KBM-7 (cell line): ENCODE results near the gene MAP3K14.

Experiments used
- DNase-seq: peaks from one replicate; pipeline ENCODE4 v3.0.0-alpha.2; 2015
- in situ Hi-C: fragments of 300-500 bp; cut with MboI; formaldehyde crosslinking; loops from 2 replicates; pipeline ENCODE4 v1.14.3; 2020; ENCODE audit warnings: low sequenced_read_pairs, low pct_unique_long_range_greater_than_20kb, mixed read lengths

MAP3K14 gene

DNA sequence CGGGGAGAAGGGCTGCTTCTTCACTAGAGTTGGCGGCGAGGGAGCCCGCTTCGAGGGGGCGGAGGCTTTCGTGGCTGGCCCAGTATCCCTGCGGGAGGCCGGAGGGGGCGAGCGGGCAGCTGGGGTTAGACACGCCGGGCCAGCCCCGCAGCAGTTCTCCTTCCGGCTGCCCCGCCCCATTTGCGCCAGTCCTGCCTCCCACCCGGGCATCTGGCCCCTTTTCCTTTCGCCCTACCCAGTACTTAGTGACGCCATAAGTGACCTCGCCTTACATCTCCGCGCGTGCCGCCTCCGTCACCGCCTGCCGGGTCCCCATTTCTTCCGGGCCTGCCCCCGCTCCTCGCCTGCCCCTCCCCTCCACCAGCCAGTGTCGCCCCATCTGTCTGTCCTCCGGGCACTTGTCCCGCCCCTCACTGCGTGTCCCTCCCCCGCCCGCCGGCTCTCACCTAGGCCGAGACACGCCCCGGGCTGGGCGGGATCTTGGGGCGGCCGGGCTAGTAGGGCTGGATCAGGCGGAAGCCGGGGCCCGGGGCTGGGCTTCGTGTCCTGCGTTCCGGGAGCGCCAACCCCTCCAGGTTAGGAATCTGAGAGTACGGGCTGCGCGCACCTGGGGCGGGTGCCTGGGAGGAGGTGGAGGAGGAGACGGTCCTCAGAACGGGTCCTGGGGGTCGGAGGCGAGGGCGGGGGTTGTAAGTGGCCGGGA is 69.2 kb downstream of the MAP3K14 start:
- DNase-seq = peak; percentile 74
- in situ Hi-C loops = no loop called here

GRCh38 chr17:45246861-45247428 is 69.9 kb downstream of the MAP3K14 start:
- in situ Hi-C loops = no loop called here
- DNase-seq = peak; percentile 21

GRCh38 chr17:45246338-45246737 is 70.5 kb downstream of the MAP3K14 start:
- DNase-seq = no peak
- in situ Hi-C loops = no loop called here

- in situ Hi-C loops = no loop called here
Measured at GRCh38 chr17:45244725-45245656, 71.8 kb downstream of the MAP3K14 start.

DNA sequence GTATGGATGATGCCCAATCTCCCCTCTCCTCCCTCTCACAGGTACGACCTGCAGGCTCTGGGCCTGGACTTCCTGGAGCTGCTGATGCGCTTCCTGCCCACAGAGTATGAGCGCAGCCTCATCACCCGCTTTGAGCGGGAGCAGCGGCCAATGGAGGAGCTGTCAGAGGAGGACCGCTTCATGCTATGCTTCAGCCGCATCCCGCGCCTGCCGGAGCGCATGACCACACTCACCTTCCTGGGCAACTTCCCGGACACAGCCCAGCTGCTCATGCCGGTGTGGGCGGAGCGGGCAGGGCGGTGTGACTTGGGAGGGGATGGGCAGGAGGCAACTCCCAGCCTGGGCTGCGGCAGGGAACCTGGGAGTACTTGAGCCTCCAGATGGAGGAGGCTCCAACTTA is 73.1 kb downstream of the MAP3K14 start:
- in situ Hi-C loops = no loop called here
- DNase-seq = no peak

More at GRCh38 chr17:45244725-45245656, 71.8 kb downstream of the MAP3K14 start:
- no peak for DNase-seq

GRCh38 chr17:45242029-45242414 is 74.8 kb downstream of the MAP3K14 start:
- in situ Hi-C loops = no loop called here
- DNase-seq = no peak

- in situ Hi-C loops = no loop called here
- DNase-seq = no peak
Measured at GRCh38 chr17:45241328-45242028, 75.3 kb downstream of the MAP3K14 start.

- in situ Hi-C loops = no loop called here
- DNase-seq = no peak
Measured at GRCh38 chr17:45240905-45241327, 75.9 kb downstream of the MAP3K14 start.

GRCh38 chr17:45238155-45238774 is 78.6 kb downstream of the MAP3K14 start:
- in situ Hi-C loops = no loop called here

DNA sequence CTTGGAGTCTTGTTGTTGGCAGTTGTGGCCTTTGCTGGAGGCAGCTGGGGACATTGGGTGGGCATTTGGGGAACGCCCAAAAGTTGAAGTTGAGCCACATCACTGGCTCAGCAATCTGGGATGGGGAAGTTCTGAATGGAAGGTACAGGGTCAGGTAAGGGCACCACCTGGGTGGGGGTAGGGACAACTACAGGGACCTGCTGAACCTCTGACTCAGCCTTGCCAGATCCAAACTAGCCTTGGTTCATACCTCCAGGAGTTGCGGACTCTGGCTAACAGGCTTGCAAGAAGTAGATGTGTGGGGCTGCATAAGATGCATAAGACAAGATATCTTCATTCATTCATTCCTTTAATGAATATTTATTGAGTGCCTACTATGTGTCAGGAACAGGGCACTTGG is 79.1 kb downstream of the MAP3K14 start:
- in situ Hi-C loops = no loop called here
- no peak for DNase-seq

More at GRCh38 chr17:45238155-45238774, 78.6 kb downstream of the MAP3K14 start:
- DNase-seq = no peak

DNA sequence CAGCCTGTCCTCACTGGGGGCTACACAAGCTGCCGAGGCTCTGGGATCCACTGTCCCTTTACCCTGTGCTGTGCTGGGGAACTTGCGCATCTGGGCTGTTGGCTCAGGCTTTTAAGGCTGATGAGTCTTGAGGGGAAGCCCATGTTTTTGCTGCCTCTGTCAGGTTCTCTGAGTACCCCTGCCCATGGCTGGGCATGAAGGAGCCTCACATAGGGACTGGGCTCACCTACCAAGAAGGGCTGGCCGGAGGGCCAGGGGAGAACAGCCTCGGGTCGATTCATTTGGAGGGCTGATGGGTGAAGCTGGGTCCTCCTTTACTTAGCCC is 80.6 kb downstream of the MAP3K14 start:
- no peak for DNase-seq
- in situ Hi-C loops = no loop called here

DNA sequence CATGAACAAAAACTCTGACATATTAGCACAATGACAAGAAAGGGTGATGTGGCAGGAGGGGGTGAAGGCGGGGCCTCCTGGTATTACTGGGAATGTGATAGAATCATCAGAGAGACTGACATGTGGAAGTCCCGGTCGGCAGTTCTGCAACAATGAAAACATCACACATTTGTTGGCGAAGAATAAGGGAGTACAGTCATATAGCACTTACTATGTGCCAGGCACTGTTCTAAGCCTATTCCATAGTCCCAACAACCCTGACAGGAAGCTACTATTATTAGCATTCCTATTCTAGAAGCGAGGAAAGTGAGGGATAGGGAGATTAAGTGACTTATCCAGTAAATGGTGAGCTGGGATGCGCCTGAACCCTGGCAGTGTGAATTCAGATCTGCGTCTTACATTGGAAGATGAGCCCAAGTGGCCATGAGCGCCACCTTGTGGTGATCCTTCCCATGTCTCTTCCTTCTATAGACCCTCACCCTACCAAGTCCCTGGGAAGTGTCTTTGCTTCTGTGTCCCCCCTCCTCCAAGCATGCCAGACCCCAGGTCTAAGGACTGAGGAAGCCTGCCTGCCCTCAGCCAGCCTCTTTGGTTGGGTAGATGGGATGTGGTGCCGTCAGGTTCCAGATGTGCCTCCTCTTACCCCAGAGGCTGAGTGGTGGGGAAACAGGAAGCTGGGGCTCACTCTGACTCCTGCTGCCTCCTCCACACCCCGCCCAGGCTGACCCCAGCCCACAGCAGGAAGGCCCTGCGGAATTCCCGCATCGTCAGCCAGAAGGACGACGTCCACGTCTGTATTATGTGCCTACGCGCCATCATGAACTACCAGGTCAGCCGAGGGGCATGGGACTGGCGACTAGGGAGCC is 81.2 kb downstream of the MAP3K14 start:
- peak; percentile 89 for DNase-seq
- in situ Hi-C loops = no loop called here

- in situ Hi-C loops = no loop called here
- DNase-seq = peak; percentile 44
Measured at GRCh38 chr17:45234641-45235415, 82.0 kb downstream of the MAP3K14 start.

DNA sequence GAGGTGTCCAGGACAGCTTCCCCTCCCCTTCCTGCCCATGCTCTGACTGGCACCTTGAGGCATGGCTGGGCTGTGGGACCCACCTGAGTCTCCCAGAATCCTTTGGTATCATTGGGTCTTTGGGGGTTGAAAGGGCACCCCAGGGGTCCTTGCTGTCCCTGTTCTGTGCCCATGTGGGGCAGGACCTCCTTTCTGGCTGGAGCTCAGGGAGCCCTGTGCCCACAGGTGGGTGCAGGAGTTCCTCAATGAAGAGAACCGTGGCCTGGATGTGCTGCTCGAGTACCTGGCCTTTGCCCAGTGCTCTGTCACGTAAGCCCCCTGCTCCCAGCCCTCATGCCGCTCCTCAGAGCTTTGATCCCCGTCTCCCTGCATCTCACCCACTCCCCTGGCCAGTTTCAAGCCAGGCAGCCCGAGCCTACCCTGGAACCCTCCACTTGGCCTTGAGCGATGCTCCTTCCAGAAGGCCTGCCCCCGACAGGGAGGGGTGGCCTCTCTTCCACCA is 83.3 kb downstream of the MAP3K14 start:
- in situ Hi-C loops = no loop called here
- no peak for DNase-seq

- DNase-seq = no peak
- in situ Hi-C loops = no loop called here
Measured at GRCh38 chr17:45232514-45233422, 84.1 kb downstream of the MAP3K14 start.

- DNase-seq = no peak
- in situ Hi-C loops = no loop called here
Measured at GRCh38 chr17:45231481-45232116, 85.2 kb downstream of the MAP3K14 start.
